HG03575 (cell line): Measurements from ENCODE around the gene CLCN5.

Experiments
- ATAC-seq: cut with Tn5 transposase; IDR thresholded peaks from one replicate; pipeline ENCODE4 v1.9.1; 2021; ENCODE audit not compliant: unreplicated experiment, insufficient number of reproducible peaks, low FRiP score; ENCODE audit errors: extremely low read depth

Gene CLCN5

DNA sequence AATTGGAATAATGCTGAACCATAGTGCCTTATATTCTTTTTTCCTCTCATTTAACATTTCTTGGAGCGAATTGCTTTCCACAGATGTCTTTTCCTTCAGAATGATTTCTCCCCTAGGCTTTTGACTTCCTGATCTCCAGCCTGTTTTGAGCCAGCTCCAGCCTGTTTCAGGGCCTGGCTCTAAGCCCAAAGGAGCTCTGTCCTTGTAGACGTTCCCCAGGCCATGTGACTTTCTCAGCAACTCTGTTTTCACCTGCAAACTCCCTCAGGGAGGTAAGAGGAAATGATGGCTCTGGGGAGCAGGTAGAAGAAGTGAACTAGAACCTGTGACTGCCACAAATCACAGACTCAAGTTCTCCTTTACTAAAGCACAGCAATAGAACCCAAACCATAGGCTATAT is 189.3 kb downstream of the CLCN5 start:
- ATAC-seq: no peak

GRCh38 chrX:50114113-50114512 is 191.7 kb downstream of the CLCN5 start:
- ATAC-seq: no peak

GRCh38 chrX:50115973-50116372 is 193.6 kb downstream of the CLCN5 start:
- ATAC-seq: no peak

DNA sequence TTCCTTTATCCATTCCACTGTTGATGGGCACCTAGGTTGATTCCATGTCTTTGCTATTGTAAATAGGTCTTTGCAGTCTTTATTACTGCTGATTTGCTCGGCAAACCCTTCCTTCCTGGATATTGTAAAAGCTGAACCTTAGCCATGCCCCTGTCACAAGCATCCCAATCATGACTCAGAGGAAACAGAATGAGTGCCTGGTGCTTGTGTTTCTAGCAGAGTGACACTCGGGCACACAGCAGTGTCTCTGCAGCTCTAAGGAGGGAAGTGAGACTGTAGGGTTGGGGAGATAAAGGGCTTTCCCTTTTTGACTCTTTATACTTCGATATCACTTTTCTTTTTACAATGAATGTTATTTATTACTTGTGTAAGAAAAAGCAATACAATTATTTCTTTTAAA is 195.1 kb downstream of the CLCN5 start:
- ATAC-seq: no peak

GRCh38 chrX:50125480-50125879 is 203.1 kb downstream of the CLCN5 start:
- ATAC-seq: no peak

GRCh38 chrX:50147972-50148371 is 225.6 kb downstream of the CLCN5 start:
- no peak for ATAC-seq
